ENCODE results near the gene HIBCH.
"Not testable (repeated sequence)": the region's sequence is repeated elsewhere in the genome, so short reads cannot be mapped to it uniquely, and the experiment has no call there.

The HIBCH gene

DNA sequence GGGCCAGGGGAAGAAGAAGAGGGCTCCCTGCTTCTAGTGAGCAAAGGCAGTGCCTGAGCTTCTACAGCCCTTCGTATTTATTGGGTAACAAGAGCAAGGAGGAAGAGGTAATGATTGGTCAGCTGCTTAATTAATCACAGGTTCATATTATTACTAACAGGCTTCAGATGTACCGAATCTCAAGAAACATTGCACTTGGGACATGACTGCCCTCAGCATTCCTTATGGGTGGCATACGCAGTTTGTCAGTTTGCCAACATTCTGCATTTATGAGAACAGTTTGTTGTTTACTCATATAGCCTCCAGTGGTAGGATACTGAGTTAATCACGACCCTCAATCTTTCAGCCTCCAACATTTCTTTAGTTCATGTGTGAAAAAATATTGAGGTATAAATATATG is 84.5 kb downstream of the HIBCH start:
- no peaks in the 10 kb centered on the region for H3K4me1 ChIP-seq (ENCODE audit: insufficient read depth, low read length, severe bottlenecking)
- H3F3A ChIP-seq (ENCODE audit: insufficient read depth, low read length), result no peaks in the 10 kb centered on the region
- H3K4me3 ChIP-seq (ENCODE audit: low read depth, low read length, poor library complexity, severe bottlenecking), result no peak overlapping the region
- no peak overlapping the region for H3K9ac ChIP-seq (ENCODE audit: low read length)
- no peaks in the 10 kb centered on the region for H3K9me3 ChIP-seq (ENCODE audit: low read length)
- no peak overlapping the region for H2AFZ ChIP-seq (ENCODE audit: low read length)
- no peak overlapping the region for H3K27ac ChIP-seq (ENCODE audit: low read depth, low read length, poor library complexity, severe bottlenecking)
- no peaks in the 10 kb centered on the region for H3K79me2 ChIP-seq (ENCODE audit: insufficient read depth, low read length)
- H3K9me2 ChIP-seq (ENCODE audit: low read depth, low read length), result no peaks in the 10 kb centered on the region
- H3K36me3 ChIP-seq (ENCODE audit: insufficient read depth, low read length), result no peaks in the 10 kb centered on the region; the same call in 1 of the 2 replicates
- H4K20me1 ChIP-seq (ENCODE audit: insufficient read depth, low read length), result no peaks in the 10 kb centered on the region
- no peak overlapping the region for H3K4me2 ChIP-seq (ENCODE audit: low read length)
- no peaks in the 10 kb centered on the region for H3K27me3 ChIP-seq (ENCODE audit: insufficient read depth, low read length)
- no peak for TF ChIP-seq EZH2 (IDR thresholded peaks at IDR 0.05; ENCODE audit: borderline replicate concordance, low read length)
- TF ChIP-seq, protein P1, sequence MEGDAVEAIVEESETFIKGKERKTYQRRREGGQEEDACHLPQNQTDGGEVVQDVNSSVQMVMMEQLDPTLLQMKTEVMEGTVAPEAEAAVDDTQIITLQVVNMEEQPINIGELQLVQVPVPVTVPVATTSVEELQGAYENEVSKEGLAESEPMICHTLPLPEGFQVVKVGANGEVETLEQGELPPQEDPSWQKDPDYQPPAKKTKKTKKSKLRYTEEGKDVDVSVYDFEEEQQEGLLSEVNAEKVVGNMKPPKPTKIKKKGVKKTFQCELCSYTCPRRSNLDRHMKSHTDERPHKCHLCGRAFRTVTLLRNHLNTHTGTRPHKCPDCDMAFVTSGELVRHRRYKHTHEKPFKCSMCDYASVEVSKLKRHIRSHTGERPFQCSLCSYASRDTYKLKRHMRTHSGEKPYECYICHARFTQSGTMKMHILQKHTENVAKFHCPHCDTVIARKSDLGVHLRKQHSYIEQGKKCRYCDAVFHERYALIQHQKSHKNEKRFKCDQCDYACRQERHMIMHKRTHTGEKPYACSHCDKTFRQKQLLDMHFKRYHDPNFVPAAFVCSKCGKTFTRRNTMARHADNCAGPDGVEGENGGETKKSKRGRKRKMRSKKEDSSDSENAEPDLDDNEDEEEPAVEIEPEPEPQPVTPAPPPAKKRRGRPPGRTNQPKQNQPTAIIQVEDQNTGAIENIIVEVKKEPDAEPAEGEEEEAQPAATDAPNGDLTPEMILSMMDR (IDR thresholded peaks at IDR 0.05; ENCODE audit: low read length), result no peak

DNA sequence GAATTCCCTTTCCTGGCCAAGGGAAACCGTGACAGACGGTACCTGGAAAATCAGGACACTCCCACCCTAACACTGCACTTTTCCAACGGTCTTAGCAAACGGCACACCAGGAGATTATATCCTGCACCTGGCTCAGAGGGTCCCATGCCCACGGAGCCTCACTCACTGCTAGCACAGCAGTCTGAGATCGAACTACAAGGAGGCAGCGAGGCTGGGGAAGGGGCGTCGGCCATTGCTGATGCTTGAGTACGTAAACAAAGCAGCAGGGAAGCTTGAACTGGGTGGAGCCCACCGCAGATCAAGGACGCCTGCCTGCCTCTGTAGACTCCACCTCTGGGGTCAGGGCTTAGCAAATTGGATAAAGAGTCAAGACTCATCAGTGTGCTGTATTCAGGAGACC is 95.6 kb downstream of the HIBCH start:
- not testable (repeated sequence) for H4K20me1 ChIP-seq (ENCODE audit: insufficient read depth, low read length); H3K9me2 ChIP-seq (ENCODE audit: low read depth, low read length); H3K4me1 ChIP-seq (ENCODE audit: insufficient read depth, low read length, severe bottlenecking); H3K79me2 ChIP-seq (ENCODE audit: insufficient read depth, low read length); H3F3A ChIP-seq (ENCODE audit: insufficient read depth, low read length); H3K9me3 ChIP-seq (ENCODE audit: low read length); H3K4me2 ChIP-seq (ENCODE audit: low read length); H3K27me3 ChIP-seq (ENCODE audit: insufficient read depth, low read length); H3K9ac ChIP-seq (ENCODE audit: low read length); H3K4me3 ChIP-seq (ENCODE audit: low read depth, low read length, poor library complexity, severe bottlenecking); H2AFZ ChIP-seq (ENCODE audit: low read length); H3K36me3 ChIP-seq (ENCODE audit: insufficient read depth, low read length); H3K27ac ChIP-seq (ENCODE audit: low read depth, low read length, poor library complexity, severe bottlenecking)

DNA sequence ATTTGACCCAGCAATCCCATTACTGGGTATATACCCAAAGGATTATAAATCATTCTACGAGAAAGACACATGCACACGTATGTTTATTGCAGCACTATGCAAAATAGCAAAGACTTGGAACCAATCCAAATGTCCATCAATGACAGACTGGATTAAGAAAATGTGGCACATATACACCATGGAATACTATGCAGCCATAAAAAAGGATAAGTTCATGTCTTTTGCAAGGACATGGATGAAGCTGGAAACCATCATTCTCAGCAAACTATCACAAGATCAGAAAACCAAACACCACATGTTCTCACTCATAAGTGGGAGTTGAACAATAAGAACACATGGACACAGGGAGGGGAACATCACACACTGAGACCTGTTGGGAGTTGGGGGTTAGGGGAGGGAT is 96.9 kb downstream of the HIBCH start:
- H3K27ac ChIP-seq (ENCODE audit: low read depth, low read length, poor library complexity, severe bottlenecking); H3K4me1 ChIP-seq (ENCODE audit: insufficient read depth, low read length, severe bottlenecking); H3K36me3 ChIP-seq (ENCODE audit: insufficient read depth, low read length): not testable (repeated sequence)

DNA sequence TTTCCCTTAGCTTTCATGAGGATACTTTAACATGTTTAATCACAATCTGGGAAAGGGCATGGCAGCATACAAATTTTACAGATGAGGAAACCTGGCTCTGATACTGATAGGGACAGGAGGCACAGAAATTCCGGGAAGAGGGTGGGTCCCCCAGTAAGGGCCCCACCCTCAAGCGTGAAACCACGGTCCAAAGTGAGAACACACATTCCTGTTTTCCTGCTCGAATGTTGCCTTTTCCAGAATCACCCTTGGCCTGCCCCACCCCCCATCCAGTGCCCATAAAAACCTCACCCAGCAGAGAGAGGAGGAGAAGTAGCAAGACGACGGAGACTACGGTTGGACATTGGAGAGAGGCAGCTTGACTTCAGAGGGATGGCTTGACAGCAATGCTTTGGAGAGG is 98.2 kb downstream of the HIBCH start:
- H3K9me2 ChIP-seq (ENCODE audit: low read depth, low read length), result no peaks in the 10 kb centered on the region
- H3K79me2 ChIP-seq (ENCODE audit: insufficient read depth, low read length), result no peaks in the 10 kb centered on the region
- no peaks in the 10 kb centered on the region for H4K20me1 ChIP-seq (ENCODE audit: insufficient read depth, low read length)
- no peaks in the 10 kb centered on the region for H3K9me3 ChIP-seq (ENCODE audit: low read length)
- 0 out of 2 replicates have a peak, but pooled peaks cover 8% of the 10 kb centered on the region for H3K36me3 ChIP-seq (ENCODE audit: insufficient read depth, low read length)
- no peak overlapping the region for H3K9ac ChIP-seq (ENCODE audit: low read length)
- H2AFZ ChIP-seq (ENCODE audit: low read length), result no peak overlapping the region
- peaks cover 9% of the 10 kb centered on the region for H3K4me1 ChIP-seq (ENCODE audit: insufficient read depth, low read length, severe bottlenecking)
- H3K27ac ChIP-seq (ENCODE audit: low read depth, low read length, poor library complexity, severe bottlenecking), result no peak overlapping the region
- H3K27me3 ChIP-seq (ENCODE audit: insufficient read depth, low read length), result no peaks in the 10 kb centered on the region
- H3F3A ChIP-seq (ENCODE audit: insufficient read depth, low read length), result no peaks in the 10 kb centered on the region
- TF ChIP-seq, protein P1 (IDR thresholded peaks at IDR 0.05; ENCODE audit: low read length), result no peak
- no peak for TF ChIP-seq EZH2 (IDR thresholded peaks at IDR 0.05; ENCODE audit: borderline replicate concordance, low read length)
- no peak overlapping the region for H3K4me2 ChIP-seq (ENCODE audit: low read length)
- no peak overlapping the region for H3K4me3 ChIP-seq (ENCODE audit: low read depth, low read length, poor library complexity, severe bottlenecking)

More for the DNA sequence above, 96.9 kb downstream of the HIBCH start:
- not testable (repeated sequence) for H3K79me2 ChIP-seq (ENCODE audit: insufficient read depth, low read length); H3F3A ChIP-seq (ENCODE audit: insufficient read depth, low read length); H3K9me3 ChIP-seq (ENCODE audit: low read length); H3K4me3 ChIP-seq (ENCODE audit: low read depth, low read length, poor library complexity, severe bottlenecking); H3K4me2 ChIP-seq (ENCODE audit: low read length); H3K9ac ChIP-seq (ENCODE audit: low read length); H3K27me3 ChIP-seq (ENCODE audit: insufficient read depth, low read length); H4K20me1 ChIP-seq (ENCODE audit: insufficient read depth, low read length); H2AFZ ChIP-seq (ENCODE audit: low read length); H3K9me2 ChIP-seq (ENCODE audit: low read depth, low read length)
